HepG2 (cell line): ENCODE results near the gene APBA1. TPM values are rescaled to one million over a fixed set of nuclear protein-coding genes. Genes with fewer than 3 reads are reported as not detected.

Source experiments
- PAF1 ChIP-seq: IDR thresholded peaks from 2 replicates; pipeline ENCODE4 v1.6.1; 2016; ENCODE audit warnings: missing genetic modification reagents, missing compliant biosample characterization
- PHB2 ChIP-seq: fragments of 450-650 bp; IDR thresholded peaks from 2 replicates; pipeline ENCODE4 v1.6.1; 2018; ENCODE audit not compliant: partially characterized antibody
- SMARCE1 ChIP-seq: fragments of 450-650 bp; IDR thresholded peaks from 2 replicates; pipeline ENCODE4 v1.6.1; 2017; ENCODE audit warnings: borderline replicate concordance
- TGIF2 ChIP-seq: IDR thresholded peaks from 2 replicates; pipeline ENCODE4 v1.6.1; 2016; ENCODE audit warnings: control low read depth, missing compliant biosample characterization
- XRCC5 ChIP-seq: fragments of 200-400 bp; formaldehyde crosslinking; optimal IDR thresholded peaks from 2 replicates; pipeline ENCODE3; 2017; ENCODE audit warnings: mild to moderate bottlenecking, low read length
- ZEB1 ChIP-seq: IDR thresholded peaks from 2 replicates; pipeline ENCODE4 v1.6.1; 2012; ENCODE audit warnings: mild to moderate bottlenecking, low read depth, inconsistent platforms; ENCODE audit not compliant: insufficient replicate concordance
- ZIK1 ChIP-seq: sonication (generic); formaldehyde crosslinking; IDR thresholded peaks from 2 replicates; pipeline ENCODE4 v1.5.0; 2020; ENCODE audit warnings: mild to moderate bottlenecking, low read depth, missing genetic modification reagents, borderline replicate concordance
- ZNF138 ChIP-seq: sonication (generic); formaldehyde crosslinking; IDR thresholded peaks from 2 replicates; pipeline ENCODE4 v1.5.0; 2020; ENCODE audit warnings: mild to moderate bottlenecking, low read depth, missing genetic modification reagents
- ZNF24 ChIP-seq: fragments of 450-650 bp; IDR thresholded peaks from 2 replicates; pipeline ENCODE4 v1.6.1; 2017; ENCODE audit warnings: antibody characterized with exemption, mild to moderate bottlenecking
- ZNF296 ChIP-seq: sonication (generic); formaldehyde crosslinking; conservative IDR thresholded peaks from 2 replicates; pipeline ENCODE4 v1.5.0; 2020; ENCODE audit warnings: mild to moderate bottlenecking, missing genetic modification reagents
- ZNF3 ChIP-seq: IDR thresholded peaks from 2 replicates; pipeline ENCODE4 v1.7.0; 2017; ENCODE audit warnings: inconsistent platforms
- ZNF432 ChIP-seq: sonication (generic); formaldehyde crosslinking; IDR thresholded peaks from 2 replicates; pipeline ENCODE4 v1.5.0; 2020; ENCODE audit warnings: missing genetic modification reagents, mild to moderate bottlenecking, borderline replicate concordance
- ZNF607 ChIP-seq: sonication (generic); formaldehyde crosslinking; IDR thresholded peaks from 2 replicates; pipeline ENCODE4 v1.5.1; 2020; ENCODE audit warnings: missing genetic modification reagents, mild to moderate bottlenecking, borderline replicate concordance
- ZNF674 ChIP-seq: sonication (generic); formaldehyde crosslinking; IDR thresholded peaks from 2 replicates; pipeline ENCODE4 v1.5.0; 2020; ENCODE audit warnings: low read depth, mild to moderate bottlenecking, missing genetic modification reagents
- polyA plus RNA-seq, 8 experiments: library from polyadenylated mRNA; depleted of rRNA in 3 of 8; stranded (reverse) in 7 of 8; unstranded in 1 of 8; fragments of >200 nt; fragmentation: Illumina TruSeq in 4 of 8; extraction: Trizol in 4 of 8; gene quantifications; 2 replicates each; pipeline versions ENCODE4 v1.2.1 to v1.2.3, GENCODE V29; 2011 to 2016; ENCODE audit warnings: low read depth in 4 of 8, missing spikeins in 1 of 8, mixed read lengths in 1 of 8; ENCODE audit not compliant: insufficient read depth in 1 of 8
- total RNA-seq, 5 experiments: library from RNA; depleted of rRNA; stranded (reverse); fragments of >200 nt; fragmentation: Illumina TruSeq; extraction: Trizol; gene quantifications; 2 replicates each; pipeline ENCODE4 v1.2.3, GENCODE V29; 2016; ENCODE audit warnings: low read depth in 1 of 5
- TF ChIP-seq, protein P1 (sequence below): sonication (generic); formaldehyde crosslinking; conservative IDR thresholded peaks from 2 replicates; pipeline ENCODE4 v1.4.0; 2020; ENCODE audit warnings: mild to moderate bottlenecking, missing genetic modification reagents, moderate library complexity
- TF ChIP-seq, protein P2 (sequence below): sonication (generic); formaldehyde crosslinking; IDR thresholded peaks from 2 replicates; pipeline ENCODE4 v1.5.0; 2020; ENCODE audit warnings: mild to moderate bottlenecking, missing genetic modification reagents
- TF ChIP-seq, protein P3 (sequence below): IDR thresholded peaks from 2 replicates; pipeline ENCODE4 v1.6.1; 2016; ENCODE audit warnings: mild to moderate bottlenecking
- TF ChIP-seq, protein P4 (sequence below): sonication (generic); formaldehyde crosslinking; IDR thresholded peaks from 2 replicates; pipeline ENCODE4 v1.5.0; 2020; ENCODE audit warnings: missing genetic modification reagents, mild to moderate bottlenecking, borderline replicate concordance
- TF ChIP-seq, protein P5 (sequence below): sonication (generic); formaldehyde crosslinking; IDR thresholded peaks from 2 replicates; pipeline ENCODE4 v1.8.0; 2022; ENCODE audit warnings: low read depth, missing genetic modification reagents

The APBA1 gene
- total and polyA plus RNA-seq, 2 of the 13 experiments (the other 11 are each of a cell fraction or from before 2014, with no cell fraction given) = 0.15 TPM; not detected in 1

DNA sequence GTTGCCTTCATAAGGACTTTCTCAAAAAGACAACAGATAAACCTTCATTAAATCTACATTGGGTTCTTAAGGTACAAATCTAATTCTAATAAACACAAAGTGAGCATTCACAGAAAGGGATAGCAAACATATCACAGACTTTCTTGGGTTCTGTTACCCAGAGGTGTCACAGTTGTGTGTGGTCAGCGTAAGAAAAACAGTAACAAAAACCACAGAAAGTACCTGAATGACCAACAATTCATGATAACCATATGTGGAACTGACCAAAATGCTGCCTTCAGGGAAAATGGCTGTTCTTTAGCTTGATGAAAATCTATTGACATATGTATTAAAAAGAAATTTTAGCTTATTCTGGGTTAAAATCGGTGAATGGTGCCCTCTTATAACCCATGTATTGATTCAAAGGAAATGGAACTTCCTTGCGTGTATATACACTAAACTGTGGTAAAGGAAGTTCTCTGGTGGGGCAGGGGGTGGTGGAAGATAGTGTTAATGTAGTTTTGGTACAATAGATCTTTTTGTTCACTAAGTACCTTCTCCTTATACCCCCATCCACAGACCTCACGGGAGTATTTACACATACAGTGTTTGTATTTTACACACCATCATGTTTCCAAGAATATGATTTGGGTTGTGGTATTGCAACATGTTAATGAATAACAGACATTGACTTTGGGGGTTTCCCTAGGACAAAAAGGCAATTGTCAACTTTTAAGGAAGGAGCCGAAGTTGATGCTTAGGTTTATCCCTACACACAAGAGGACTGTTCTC, 152.5 kb downstream of the APBA1 start (continued):
- TF ChIP-seq TGIF2 = no peak
- TF ChIP-seq, protein P1, sequence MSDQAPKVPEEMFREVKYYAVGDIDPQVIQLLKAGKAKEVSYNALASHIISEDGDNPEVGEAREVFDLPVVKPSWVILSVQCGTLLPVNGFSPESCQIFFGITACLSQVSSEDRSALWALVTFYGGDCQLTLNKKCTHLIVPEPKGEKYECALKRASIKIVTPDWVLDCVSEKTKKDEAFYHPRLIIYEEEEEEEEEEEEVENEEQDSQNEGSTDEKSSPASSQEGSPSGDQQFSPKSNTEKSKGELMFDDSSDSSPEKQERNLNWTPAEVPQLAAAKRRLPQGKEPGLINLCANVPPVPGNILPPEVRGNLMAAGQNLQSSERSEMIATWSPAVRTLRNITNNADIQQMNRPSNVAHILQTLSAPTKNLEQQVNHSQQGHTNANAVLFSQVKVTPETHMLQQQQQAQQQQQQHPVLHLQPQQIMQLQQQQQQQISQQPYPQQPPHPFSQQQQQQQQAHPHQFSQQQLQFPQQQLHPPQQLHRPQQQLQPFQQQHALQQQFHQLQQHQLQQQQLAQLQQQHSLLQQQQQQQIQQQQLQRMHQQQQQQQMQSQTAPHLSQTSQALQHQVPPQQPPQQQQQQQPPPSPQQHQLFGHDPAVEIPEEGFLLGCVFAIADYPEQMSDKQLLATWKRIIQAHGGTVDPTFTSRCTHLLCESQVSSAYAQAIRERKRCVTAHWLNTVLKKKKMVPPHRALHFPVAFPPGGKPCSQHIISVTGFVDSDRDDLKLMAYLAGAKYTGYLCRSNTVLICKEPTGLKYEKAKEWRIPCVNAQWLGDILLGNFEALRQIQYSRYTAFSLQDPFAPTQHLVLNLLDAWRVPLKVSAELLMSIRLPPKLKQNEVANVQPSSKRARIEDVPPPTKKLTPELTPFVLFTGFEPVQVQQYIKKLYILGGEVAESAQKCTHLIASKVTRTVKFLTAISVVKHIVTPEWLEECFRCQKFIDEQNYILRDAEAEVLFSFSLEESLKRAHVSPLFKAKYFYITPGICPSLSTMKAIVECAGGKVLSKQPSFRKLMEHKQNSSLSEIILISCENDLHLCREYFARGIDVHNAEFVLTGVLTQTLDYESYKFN (CRISPR knock-in tag) = peak; percentile 72
- no peak for TF ChIP-seq ZNF674 (CRISPR knock-in tag)
- TF ChIP-seq, protein P2, sequence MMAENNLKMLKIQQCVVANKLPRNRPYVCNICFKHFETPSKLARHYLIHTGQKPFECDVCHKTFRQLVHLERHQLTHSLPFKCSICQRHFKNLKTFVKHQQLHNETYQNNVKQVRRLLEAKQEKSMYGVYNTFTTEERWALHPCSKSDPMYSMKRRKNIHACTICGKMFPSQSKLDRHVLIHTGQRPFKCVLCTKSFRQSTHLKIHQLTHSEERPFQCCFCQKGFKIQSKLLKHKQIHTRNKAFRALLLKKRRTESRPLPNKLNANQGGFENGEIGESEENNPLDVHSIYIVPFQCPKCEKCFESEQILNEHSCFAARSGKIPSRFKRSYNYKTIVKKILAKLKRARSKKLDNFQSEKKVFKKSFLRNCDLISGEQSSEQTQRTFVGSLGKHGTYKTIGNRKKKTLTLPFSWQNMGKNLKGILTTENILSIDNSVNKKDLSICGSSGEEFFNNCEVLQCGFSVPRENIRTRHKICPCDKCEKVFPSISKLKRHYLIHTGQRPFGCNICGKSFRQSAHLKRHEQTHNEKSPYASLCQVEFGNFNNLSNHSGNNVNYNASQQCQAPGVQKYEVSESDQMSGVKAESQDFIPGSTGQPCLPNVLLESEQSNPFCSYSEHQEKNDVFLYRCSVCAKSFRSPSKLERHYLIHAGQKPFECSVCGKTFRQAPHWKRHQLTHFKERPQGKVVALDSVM (CRISPR knock-in tag) = no peak
- TF ChIP-seq PHB2 = no peak
- TF ChIP-seq, protein P3, sequence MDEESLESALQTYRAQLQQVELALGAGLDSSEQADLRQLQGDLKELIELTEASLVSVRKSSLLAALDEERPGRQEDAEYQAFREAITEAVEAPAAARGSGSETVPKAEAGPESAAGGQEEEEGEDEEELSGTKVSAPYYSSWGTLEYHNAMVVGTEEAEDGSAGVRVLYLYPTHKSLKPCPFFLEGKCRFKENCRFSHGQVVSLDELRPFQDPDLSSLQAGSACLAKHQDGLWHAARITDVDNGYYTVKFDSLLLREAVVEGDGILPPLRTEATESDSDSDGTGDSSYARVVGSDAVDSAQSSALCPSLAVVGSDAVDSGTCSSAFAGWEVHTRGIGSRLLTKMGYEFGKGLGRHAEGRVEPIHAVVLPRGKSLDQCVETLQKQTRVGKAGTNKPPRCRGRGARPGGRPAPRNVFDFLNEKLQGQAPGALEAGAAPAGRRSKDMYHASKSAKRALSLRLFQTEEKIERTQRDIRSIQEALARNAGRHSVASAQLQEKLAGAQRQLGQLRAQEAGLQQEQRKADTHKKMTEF = peak; percentile 63; the same call in 1 of the 2 replicates
- TF ChIP-seq ZNF432 (CRISPR knock-in tag) = no peak
- TF ChIP-seq, protein P4, sequence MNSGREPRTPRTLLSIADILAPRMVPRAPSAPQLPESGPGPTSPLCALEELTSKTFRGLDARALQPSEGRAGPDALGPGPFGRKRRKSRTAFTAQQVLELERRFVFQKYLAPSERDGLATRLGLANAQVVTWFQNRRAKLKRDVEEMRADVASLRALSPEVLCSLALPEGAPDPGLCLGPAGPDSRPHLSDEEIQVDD = no peak
- no peak for TF ChIP-seq SMARCE1
- no peak for TF ChIP-seq PAF1 (CRISPR knock-in tag)
- TF ChIP-seq ZIK1 (CRISPR knock-in tag) = no peak
- no peak for TF ChIP-seq XRCC5
- TF ChIP-seq ZNF24 = no peak
- TF ChIP-seq, protein P5, sequence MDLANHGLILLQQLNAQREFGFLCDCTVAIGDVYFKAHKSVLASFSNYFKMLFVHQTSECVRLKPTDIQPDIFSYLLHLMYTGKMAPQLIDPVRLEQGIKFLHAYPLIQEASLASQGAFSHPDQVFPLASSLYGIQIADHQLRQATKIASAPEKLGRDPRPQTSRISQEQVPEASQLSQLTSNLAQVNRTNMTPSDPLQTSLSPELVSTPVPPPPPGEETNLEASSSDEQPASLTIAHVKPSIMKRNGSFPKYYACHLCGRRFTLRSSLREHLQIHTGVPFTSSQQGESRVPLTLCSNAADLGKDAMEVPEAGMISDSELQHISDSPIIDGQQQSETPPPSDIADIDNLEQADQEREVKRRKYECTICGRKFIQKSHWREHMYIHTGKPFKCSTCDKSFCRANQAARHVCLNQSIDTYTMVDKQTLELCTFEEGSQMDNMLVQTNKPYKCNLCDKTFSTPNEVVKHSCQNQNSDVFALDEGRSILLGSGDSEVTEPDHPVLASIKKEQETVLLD = no peak
- no peak for TF ChIP-seq ZNF3
- TF ChIP-seq ZNF138 (CRISPR knock-in tag) = no peak
- no peak for TF ChIP-seq ZNF296 (CRISPR knock-in tag)
- no peak for TF ChIP-seq ZEB1
- no peak for TF ChIP-seq ZNF607 (CRISPR knock-in tag)
